Cardiac muscle cell (in vitro differentiated cells and primary cell): ENCODE data around the gene RAD54L. TPM values are rescaled to one million over a fixed set of nuclear protein-coding genes. Genes with fewer than 3 reads are reported as not detected.
A peak's percentile ranks its signal among the peaks of the same experiment; 100 is the strongest.

Source experiments
- DNase-seq, 2 donors: peaks; one replicate each; pipeline versions ENCODE4 v3.0.0 to v3.0.0-alpha.2; 2010 to 2017; ENCODE audit warnings: low read depth in 1 of 2, low spot score in 1 of 2
- H3K27ac ChIP-seq: fragments of 200-600 bp; sonication (generic); 2 replicates; pipeline ENCODE4 v1.5.1; 2016
- H3K27me3 ChIP-seq: fragments of 200-600 bp; sonication (generic); 2 replicates; pipeline ENCODE4 v1.6.0; 2016; ENCODE audit warnings: control low read depth
- H3K36me3 ChIP-seq: fragments of 200-600 bp; sonication (generic); 2 replicates; pipeline ENCODE4 v1.5.1; 2016; ENCODE audit warnings: control low read depth
- H3K4me1 ChIP-seq: fragments of 200-600 bp; sonication (generic); 2 replicates; pipeline ENCODE4 v1.8.1; 2017; ENCODE audit warnings: low read depth, mild to moderate bottlenecking, mixed run types
- H3K4me3 ChIP-seq: fragments of 200-600 bp; sonication (generic); 2 replicates; pipeline ENCODE4 v1.5.1; 2016; ENCODE audit warnings: mild to moderate bottlenecking
- H3K9me3 ChIP-seq: fragments of 200-600 bp; sonication (generic); 2 replicates; pipeline ENCODE4 v1.5.1; 2017; ENCODE audit warnings: low read depth, mild to moderate bottlenecking, control low read depth
- polyA plus RNA-seq: library from polyadenylated mRNA; unstranded; fragments of >200 nt; fragmentation: Nextera tagmentation; extraction: Ambion mirVana; gene quantifications from 2 replicates; pipeline ENCODE4 v1.2.1, GENCODE V29; 2016
- total RNA-seq: library from RNA; depleted of rRNA; stranded (reverse); fragments of >200 nt; gene quantifications from 2 replicates; pipeline ENCODE4 v1.2.3, GENCODE V29; 2016
- TF ChIP-seq, protein P1 (sequence below): IDR thresholded peaks from 2 replicates; pipeline ENCODE4 v1.5.1; 2012; ENCODE audit warnings: low read depth, mild to moderate bottlenecking, low read length

RAD54L gene
- total and polyA plus RNA-seq, 2 experiments from 2014 or later, result 2.5 to 5.9 TPM

- Histone ChIP-seq H3K9me3 (no peaks in the 10 kb centered on the region), H3K27ac (peak overlapping the region; percentile 99), H3K27me3 (no peaks in the 10 kb centered on the region), H3K36me3 (peaks cover 4% of the 10 kb centered on the region), H3K4me3 (peak overlapping the region; percentile 62), H3K4me1 (peaks cover 37% of the 10 kb centered on the region)
- TF ChIP-seq, protein P1, sequence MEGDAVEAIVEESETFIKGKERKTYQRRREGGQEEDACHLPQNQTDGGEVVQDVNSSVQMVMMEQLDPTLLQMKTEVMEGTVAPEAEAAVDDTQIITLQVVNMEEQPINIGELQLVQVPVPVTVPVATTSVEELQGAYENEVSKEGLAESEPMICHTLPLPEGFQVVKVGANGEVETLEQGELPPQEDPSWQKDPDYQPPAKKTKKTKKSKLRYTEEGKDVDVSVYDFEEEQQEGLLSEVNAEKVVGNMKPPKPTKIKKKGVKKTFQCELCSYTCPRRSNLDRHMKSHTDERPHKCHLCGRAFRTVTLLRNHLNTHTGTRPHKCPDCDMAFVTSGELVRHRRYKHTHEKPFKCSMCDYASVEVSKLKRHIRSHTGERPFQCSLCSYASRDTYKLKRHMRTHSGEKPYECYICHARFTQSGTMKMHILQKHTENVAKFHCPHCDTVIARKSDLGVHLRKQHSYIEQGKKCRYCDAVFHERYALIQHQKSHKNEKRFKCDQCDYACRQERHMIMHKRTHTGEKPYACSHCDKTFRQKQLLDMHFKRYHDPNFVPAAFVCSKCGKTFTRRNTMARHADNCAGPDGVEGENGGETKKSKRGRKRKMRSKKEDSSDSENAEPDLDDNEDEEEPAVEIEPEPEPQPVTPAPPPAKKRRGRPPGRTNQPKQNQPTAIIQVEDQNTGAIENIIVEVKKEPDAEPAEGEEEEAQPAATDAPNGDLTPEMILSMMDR, result no peak
- peak; percentile 51 to 56 for DNase-seq
Measured at GRCh38 chr1:46302641-46303037, 55.1 kb downstream of the RAD54L start.

DNA sequence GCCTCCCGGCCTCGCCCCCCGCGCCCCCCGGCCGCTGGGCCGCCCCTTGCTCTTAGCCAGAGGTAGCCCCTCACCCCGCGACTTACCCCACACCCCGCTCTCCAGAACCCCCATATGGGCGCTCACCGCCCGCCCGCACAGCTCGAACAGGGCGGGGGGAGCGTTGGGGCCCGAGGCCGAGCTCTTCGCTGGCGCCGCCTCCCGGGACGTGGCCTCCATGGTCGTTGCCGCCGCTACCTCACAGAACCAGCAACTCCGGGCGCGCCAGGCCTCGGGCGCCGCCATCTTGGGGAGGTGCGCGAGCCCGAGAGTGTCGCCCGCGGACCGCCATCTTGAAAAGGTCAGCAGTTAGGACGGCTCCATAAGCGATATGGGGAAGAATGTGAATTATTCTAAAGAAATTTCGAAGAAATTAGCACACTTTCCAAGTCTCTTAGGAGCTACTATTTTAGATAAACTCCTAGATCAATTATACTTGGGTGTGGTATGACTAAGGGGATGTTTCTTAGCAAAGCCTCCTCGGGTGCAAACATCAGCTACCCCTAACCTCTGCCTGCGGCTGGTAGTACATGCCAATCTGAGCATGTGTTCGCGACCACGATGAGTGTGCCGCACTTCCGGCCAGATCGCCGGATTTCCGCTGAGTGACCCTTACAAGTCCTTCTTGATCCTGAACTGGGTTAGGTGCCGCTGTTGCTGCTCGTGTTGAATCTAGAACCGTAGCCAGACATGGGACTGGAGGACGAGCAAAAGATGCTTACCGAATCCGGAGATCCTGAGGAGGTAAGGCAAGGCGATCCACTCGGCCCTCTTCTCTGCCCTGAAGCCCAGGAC is 55.7 kb downstream of the RAD54L start, which contains the start of the genes LRRC41 and UQCRH:
Gene LRRC41, minus strand, starts transcription at position 579 of the 834 bp plus-strand sequence. Its CDS starts 294 bp downstream, at position 285.
Gene UQCRH, plus strand, starts transcription at position 661 of the 834 bp plus-strand sequence. Its CDS starts 69 bp downstream, at position 730.
- TF ChIP-seq, protein P1, result no peak
- peak within 1 kb of the TSS; percentile 62 for H3K4me3 ChIP-seq

GRCh38 chr1:46303872-46304326 is 56.3 kb downstream of the RAD54L start:
- no peak for DNase-seq
- Histone ChIP-seq H3K36me3 (peaks cover 3% of the 10 kb centered on the region), H3K4me1 (peaks cover 28% of the 10 kb centered on the region), H3K27ac (peak overlapping the region; percentile 99), H3K4me3 (peak overlapping the region; percentile 62), H3K9me3 (no peaks in the 10 kb centered on the region), H3K27me3 (no peaks in the 10 kb centered on the region)
- TF ChIP-seq, protein P1, result no peak

More for the DNA sequence above, 55.7 kb downstream of the RAD54L start, which contains the start of the genes LRRC41 and UQCRH:
- peak; percentile 96 to 98 for DNase-seq
- H3K4me1 ChIP-seq, result peaks cover 34% of the 10 kb centered on the region
- no peaks in the 10 kb centered on the region for H3K27me3 ChIP-seq
- H3K36me3 ChIP-seq, result peaks cover 3% of the 10 kb centered on the region
- no peaks in the 10 kb centered on the region for H3K9me3 ChIP-seq
- H3K27ac ChIP-seq, result peak within 1 kb of the TSS; percentile 99

- H3K4me3 ChIP-seq, result no peak overlapping the region
- H3K36me3 ChIP-seq, result peaks cover 15% of the 10 kb centered on the region
- DNase-seq, result no peak
- no peak overlapping the region for H3K27ac ChIP-seq
- TF ChIP-seq, protein P1, result no peak
- no peaks in the 10 kb centered on the region for H3K27me3 ChIP-seq
- peaks cover 9% of the 10 kb centered on the region for H3K4me1 ChIP-seq
- H3K9me3 ChIP-seq, result no peaks in the 10 kb centered on the region
Measured at GRCh38 chr1:46306159-46306530, 58.6 kb downstream of the RAD54L start.

- Histone ChIP-seq H3K36me3 (peaks cover 39% of the 10 kb centered on the region), H3K9me3 (no peaks in the 10 kb centered on the region), H3K4me1 (peaks cover 5% of the 10 kb centered on the region), H3K27me3 (no peaks in the 10 kb centered on the region), H3K27ac (no peak overlapping the region), H3K4me3 (no peak overlapping the region)
- TF ChIP-seq, protein P1, result no peak
- no peak for DNase-seq
Measured at GRCh38 chr1:46309401-46310159, 62.0 kb downstream of the RAD54L start.
